Right ventricle myocardium superior (tissue), 1 donor: Measurements from ENCODE around the gene TRIM7. TPM values are rescaled to one million over a fixed set of nuclear protein-coding genes. Genes with fewer than 3 reads are reported as not detected.
"Not testable (repeated sequence)": the region's sequence is repeated elsewhere in the genome, so short reads cannot be mapped to it uniquely, and the experiment has no call there.

ENCODE experiments used
- ATAC-seq: fragments of 200-7000 bp; cut with Tn5 transposase; one replicate; pipeline ENCODE4 v1.9.1; 2020; ENCODE audit warnings: mild to moderate bottlenecking; ENCODE audit not compliant: poor library complexity
- DNase-seq: peaks from one replicate; pipeline ENCODE4 v3.0.0-alpha.2; 2020
- intact Hi-C: fragments of 100-400 bp; cut with DNase I; formaldehyde crosslinking; loops from one replicate; pipeline ENCODE4 v1.11.2; 2022
- total RNA-seq: library from RNA; stranded (reverse); fragmentation: NEBNext Ultra II Directional; extraction: Animal tissue kit (Norgen Biotek cat#: 25700); gene quantifications from one replicate; pipeline ENCODE4 v1.2.1, GENCODE V29; 2021
- donor health status: DM: no; HTN: yes; CAD: no; lungs with severe emphysema.

The TRIM7 gene
- total RNA-seq, 1 donor from 2014 or later: 10.8 TPM

- ATAC-seq: no peak
- no peak for DNase-seq
- intact Hi-C loops: no loop called here
Measured at GRCh38 chr5:181168595-181169118, 36.3 kb downstream of the TRIM7 start.

GRCh38 chr5:181167814-181168488 is 37.0 kb downstream of the TRIM7 start:
- intact Hi-C loops: no loop called here
- ATAC-seq (no peak), DNase-seq (no peak)

GRCh38 chr5:181166812-181167733 is 37.9 kb downstream of the TRIM7 start:
- ATAC-seq (no peak), DNase-seq (no peak)
- intact Hi-C loops: no loop called here

GRCh38 chr5:181164076-181164952 is 40.7 kb downstream of the TRIM7 start:
- DNase-seq: no peak
- no peak for ATAC-seq
- intact Hi-C loops: no loop called here

GRCh38 chr5:181163487-181164075 is 41.4 kb downstream of the TRIM7 start:
- no peak for ATAC-seq
- intact Hi-C loops: no loop called here
- no peak for DNase-seq

GRCh38 chr5:181161534-181162175 is 43.3 kb downstream of the TRIM7 start:
- intact Hi-C loops: no loop called here
- DNase-seq (no peak), ATAC-seq (no peak)

GRCh38 chr5:181160755-181161533 is 44.1 kb downstream of the TRIM7 start:
- ATAC-seq, DNase-seq, intact Hi-C loops: not testable (repeated sequence)

GRCh38 chr5:181160152-181160754 is 44.7 kb downstream of the TRIM7 start:
- intact Hi-C loops: no loop called here
- ATAC-seq (peak; percentile 56), DNase-seq (peak; percentile 52)

GRCh38 chr5:181159286-181160151 is 45.5 kb downstream of the TRIM7 start:
- ATAC-seq (peak; percentile 97), DNase-seq (peak; percentile 91)
- intact Hi-C loops: loop anchor here (5.0 kb wide), 1 partner anchor 377 kb away; no protein-coding TSS in a partner anchor

- DNase-seq (no peak), ATAC-seq (no peak)
- intact Hi-C loops: loop anchor here (5.0 kb wide), 1 partner anchor 377 kb away; no protein-coding TSS in a partner anchor
Measured at GRCh38 chr5:181158869-181159268, 46.1 kb downstream of the TRIM7 start.

- no peak for ATAC-seq
- intact Hi-C loops: loop anchor here (5.0 kb wide), 1 partner anchor 374 kb away; no protein-coding TSS in a partner anchor
- DNase-seq: no peak
Measured at GRCh38 chr5:181156758-181157157, 48.2 kb downstream of the TRIM7 start.

- no peak for DNase-seq
- ATAC-seq: no peak
- intact Hi-C loops: no loop called here
Measured at GRCh38 chr5:181153814-181154213, 51.2 kb downstream of the TRIM7 start.

- no peak for DNase-seq
- ATAC-seq: no peak
- intact Hi-C loops: no loop called here
Measured at GRCh38 chr5:181152406-181152805, 52.6 kb downstream of the TRIM7 start.

- DNase-seq (no peak), ATAC-seq (no peak)
- intact Hi-C loops: no loop called here
Measured at GRCh38 chr5:181151146-181151545, 53.9 kb downstream of the TRIM7 start.

- intact Hi-C loops: no loop called here
- ATAC-seq: no peak
- no peak for DNase-seq
Measured at GRCh38 chr5:181149806-181150733, 54.9 kb downstream of the TRIM7 start.
